ENCODE data around the gene H2BW1.
"Not testable (repeated sequence)": the region's sequence is repeated elsewhere in the genome, so short reads cannot be mapped to it uniquely, and the experiment has no call there.

Gene H2BW1, protein sequence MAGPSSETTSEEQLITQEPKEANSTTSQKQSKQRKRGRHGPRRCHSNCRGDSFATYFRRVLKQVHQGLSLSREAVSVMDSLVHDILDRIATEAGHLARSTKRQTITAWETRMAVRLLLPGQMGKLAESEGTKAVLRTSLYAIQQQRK

DNA sequence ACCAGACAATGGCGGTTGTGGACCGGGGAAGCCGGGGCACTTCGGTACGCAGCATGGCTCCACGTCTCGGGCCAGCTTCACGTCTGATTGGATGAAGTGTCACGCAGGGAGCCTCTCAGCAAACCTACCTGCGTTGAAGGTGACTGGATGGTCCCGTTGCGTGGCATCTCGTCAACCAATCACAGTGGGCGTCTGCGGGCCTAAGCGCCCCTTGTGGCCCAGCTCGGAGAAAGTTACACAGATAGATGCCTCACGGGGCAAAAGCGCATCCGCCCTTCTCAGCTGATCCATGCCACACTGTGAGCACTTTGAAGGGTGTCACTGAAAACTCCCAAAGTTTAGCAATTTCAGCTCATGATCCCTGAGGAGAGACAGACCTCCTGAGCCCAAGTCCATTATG, at the start of gene H2BW1:
Gene H2BW1 (minus strand): TSS at position 103 of the 400 bp plus-strand sequence. CDS start 132 bp downstream, outside the sequence.
- H3K27me3 Mint-ChIP-seq: peaks cover 3 to 14% of the 10 kb centered on the region in 2 donors
- ATAC-seq (replicated peaks) (no peak), DNase-seq (no peak)
- H3K4me3 Mint-ChIP-seq: no peak within 1 kb of the TSS
- H3K4me1 Mint-ChIP-seq: no peaks in the 10 kb centered on the region
- no peak within 1 kb of the TSS for H3K27ac Mint-ChIP-seq
- no peaks in the 10 kb centered on the region for H3K36me3 Mint-ChIP-seq
- H3K9me3 Mint-ChIP-seq: peaks cover 0 to 5% of the 10 kb centered on the region in 2 donors

DNA sequence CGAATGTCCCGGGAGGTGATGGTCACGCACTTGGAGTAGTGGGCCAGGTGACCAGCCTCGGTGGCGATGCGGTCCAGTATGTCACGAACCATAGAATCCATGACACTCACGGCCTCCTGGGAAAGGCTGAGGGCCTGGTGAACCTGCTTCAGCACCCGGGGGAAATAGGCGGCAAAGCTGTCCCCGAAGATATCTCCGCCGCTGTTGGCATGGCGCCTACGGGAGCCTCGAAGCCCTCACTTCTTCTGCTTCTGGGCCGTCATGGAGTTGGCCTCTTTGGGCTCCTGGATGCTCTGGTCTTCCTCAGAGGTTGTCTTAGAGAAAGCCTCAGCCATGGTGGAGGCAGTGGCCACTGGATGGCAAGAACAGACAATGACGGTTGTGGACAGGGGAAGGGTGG, 49.1 kb upstream of the H2BW1 start:
- H3K27me3 Mint-ChIP-seq; H3K9me3 Mint-ChIP-seq; H3K4me1 Mint-ChIP-seq; H3K4me3 Mint-ChIP-seq; H3K36me3 Mint-ChIP-seq; DNase-seq; H3K27ac Mint-ChIP-seq; ATAC-seq (replicated peaks): not testable (repeated sequence)

DNA sequence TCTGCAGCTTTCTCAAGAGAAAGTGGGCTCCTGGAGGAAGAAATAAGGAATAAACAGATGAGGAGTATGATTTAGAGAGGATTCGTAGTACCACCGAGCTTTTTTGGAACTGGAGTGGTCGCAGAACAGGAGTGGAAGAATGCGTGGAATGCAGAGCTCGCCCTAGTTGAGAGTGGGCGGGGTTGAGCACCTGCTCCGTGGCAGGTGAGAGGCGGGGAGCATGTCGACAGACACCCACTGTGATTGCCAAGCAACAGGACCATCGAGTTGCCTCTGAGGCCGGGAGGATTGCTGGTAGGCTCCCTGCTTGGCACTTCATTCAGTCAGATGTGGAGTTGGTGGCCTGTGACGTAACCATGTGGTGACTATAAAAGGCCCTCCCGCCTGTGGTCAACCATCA, 41.4 kb upstream of the H2BW1 start:
- not testable (repeated sequence) for ATAC-seq (replicated peaks); H3K27ac Mint-ChIP-seq; DNase-seq; H3K36me3 Mint-ChIP-seq; H3K4me1 Mint-ChIP-seq; H3K4me3 Mint-ChIP-seq; H3K9me3 Mint-ChIP-seq; H3K27me3 Mint-ChIP-seq

DNA sequence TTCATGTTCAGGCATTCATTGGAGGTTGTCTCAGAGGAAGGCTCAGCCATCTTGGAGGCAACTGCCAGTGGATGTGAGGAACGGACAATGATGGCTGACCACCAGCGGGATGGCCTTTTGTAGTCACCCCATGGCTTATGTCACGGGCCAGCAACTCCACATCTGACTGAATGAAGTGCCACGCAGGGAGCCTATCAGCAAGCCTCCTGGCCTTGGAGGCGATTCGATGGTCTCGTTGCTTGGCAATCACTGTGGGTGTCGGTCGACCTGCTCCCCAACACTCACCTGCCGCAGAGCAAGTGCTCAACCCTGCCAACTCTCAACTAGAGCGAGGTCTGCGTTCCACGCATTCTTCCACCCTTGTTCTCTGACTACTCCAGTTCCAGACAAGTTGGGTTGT, 33.7 kb upstream of the H2BW1 start:
- Mint-ChIP-seq H3K4me1 (peaks cover 0 to 1% of the 10 kb centered on the region in 2 donors), H3K36me3 (no peaks in the 10 kb centered on the region), H3K9me3 (no peaks in the 10 kb centered on the region), H3K27ac (no peak overlapping the region), H3K4me3 (no peak overlapping the region), H3K27me3 (peaks cover 6 to 15% of the 10 kb centered on the region in 2 donors)
- ATAC-seq (replicated peaks) (no peak), DNase-seq (no peak)

DNA sequence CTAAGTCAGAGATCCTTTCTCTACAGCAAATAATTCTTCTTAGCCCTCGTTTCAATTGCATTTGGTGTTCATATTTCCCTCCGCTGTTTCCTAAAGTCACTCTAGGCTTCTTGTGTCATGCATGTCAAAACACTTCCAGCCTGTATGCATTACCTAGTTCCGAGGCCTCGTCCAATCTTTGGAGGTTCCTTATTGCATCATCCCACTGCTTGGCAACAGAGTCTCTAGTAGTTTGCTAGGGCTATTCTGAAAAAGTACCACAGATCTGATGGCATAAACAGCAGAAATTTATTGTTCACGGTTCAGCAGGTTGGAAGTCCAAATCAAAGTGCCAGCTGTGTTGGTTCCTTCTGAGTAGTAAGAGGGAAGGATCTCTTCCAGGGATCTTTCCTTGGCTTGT, 32.1 kb upstream of the H2BW1 start:
- Mint-ChIP-seq H3K27ac (no peak overlapping the region), H3K4me3 (no peak overlapping the region), H3K9me3 (no peaks in the 10 kb centered on the region), H3K36me3 (no peaks in the 10 kb centered on the region), H3K27me3 (peaks cover 6 to 15% of the 10 kb centered on the region in 2 donors), H3K4me1 (peaks cover 0 to 1% of the 10 kb centered on the region in 2 donors)
- ATAC-seq (replicated peaks) (no peak), DNase-seq (no peak)

DNA sequence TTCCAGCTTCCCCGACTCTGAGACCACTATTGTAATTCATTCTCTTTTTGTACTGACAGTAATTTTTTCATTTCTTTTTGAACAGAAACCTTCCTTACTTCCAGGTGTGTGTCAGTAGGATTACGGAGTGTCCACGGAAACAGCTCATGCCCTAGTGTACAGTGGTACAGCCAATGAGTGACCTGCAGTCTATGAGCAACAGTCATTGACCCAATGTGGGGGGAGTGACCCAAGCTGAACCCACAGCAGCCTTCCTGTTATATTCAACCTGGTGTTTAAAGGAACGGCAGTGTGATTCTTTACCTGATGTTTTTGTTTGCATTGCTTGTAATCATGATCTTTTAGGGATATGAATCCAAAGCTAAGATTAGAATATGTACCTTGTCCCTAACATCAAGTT, 27.5 kb upstream of the H2BW1 start:
- no peak for ATAC-seq (replicated peaks)
- Mint-ChIP-seq H3K4me1 (no peaks in the 10 kb centered on the region), H3K4me3 (no peak overlapping the region), H3K27me3 (peaks cover 6 to 19% of the 10 kb centered on the region in 2 donors), H3K36me3 (no peaks in the 10 kb centered on the region), H3K27ac (no peak overlapping the region), H3K9me3 (no peaks in the 10 kb centered on the region)
- DNase-seq: no peak

DNA sequence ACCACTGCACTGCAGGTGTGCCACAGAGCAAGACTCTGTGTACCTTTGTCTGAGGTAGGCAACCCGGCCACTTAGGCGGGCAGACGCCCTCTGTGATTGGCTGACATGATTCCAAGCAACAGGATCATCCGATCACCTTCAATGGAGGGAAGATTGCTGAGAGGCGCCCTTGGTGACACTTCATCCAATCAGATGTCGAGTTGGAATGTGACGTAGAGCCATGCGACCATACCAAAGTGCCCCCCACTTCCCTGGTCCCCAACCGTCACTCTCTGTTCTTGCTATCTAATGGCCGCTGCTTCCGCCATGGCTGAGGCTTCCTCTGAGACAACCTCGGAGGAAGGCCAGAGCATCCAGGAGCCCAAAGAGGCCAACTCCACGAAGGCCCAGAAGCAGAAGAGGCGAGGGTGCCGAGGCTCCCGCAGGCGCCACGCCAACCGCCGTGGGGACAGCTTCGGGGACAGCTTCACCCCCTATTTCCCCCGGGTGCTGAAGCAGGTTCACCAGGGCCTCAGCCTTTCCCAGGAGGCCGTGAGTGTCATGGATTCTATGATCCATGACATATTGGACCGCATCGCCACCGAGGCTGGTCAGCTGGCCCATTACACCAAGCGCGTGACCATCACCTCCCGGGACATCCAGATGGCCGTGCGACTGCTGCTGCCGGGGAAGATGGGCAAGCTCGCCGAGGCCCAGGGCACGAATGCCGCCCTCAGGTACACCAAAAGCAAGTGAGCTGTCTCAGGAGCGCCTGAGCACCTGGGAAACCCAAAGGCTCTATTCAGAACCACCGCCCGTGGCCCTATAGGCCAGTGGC, 26.4 kb upstream of the H2BW1 start, which contains the start of gene H2BW2:
Gene H2BW2 (plus strand): TSS at position 268 of the 817 bp plus-strand sequence. CDS start 39 bp downstream, at position 307.
- Mint-ChIP-seq H3K27me3 (peaks cover 7 to 26% of the 10 kb centered on the region in 2 donors), H3K36me3 (no peaks in the 10 kb centered on the region), H3K9me3 (no peaks in the 10 kb centered on the region), H3K4me1 (no peaks in the 10 kb centered on the region), H3K4me3 (no peak within 1 kb of the TSS), H3K27ac (no peak within 1 kb of the TSS)
- no peak for ATAC-seq (replicated peaks)
- no peak for DNase-seq

DNA sequence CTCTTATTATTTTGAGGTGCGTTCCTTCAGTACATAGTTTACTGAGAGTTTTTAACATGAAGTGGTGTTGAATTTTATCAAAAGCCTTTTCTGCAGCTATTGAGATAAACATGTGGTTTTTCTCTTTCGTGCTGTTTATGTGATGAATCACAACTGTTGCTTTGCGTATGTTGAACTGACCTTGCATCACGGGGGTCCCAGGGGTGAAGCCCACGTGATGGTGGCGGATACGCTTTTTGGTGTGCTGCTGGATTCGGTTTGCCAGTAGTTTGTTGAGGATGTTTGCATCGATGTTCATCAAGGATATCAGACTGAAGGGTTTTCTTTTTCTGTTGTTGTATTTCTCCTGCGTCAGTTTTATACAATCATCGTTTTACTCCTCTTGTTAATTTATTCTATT, 4.6 kb upstream of the H2BW1 start:
- no peaks in the 10 kb centered on the region for H3K36me3 Mint-ChIP-seq
- DNase-seq (no peak), ATAC-seq (replicated peaks) (no peak)
- H3K9me3 Mint-ChIP-seq: no peaks in the 10 kb centered on the region
- H3K4me1 Mint-ChIP-seq: no peaks in the 10 kb centered on the region
- H3K27ac Mint-ChIP-seq: no peak overlapping the region
- peaks cover 0 to 21% of the 10 kb centered on the region in 2 donors for H3K27me3 Mint-ChIP-seq
- H3K4me3 Mint-ChIP-seq: no peak overlapping the region

DNA sequence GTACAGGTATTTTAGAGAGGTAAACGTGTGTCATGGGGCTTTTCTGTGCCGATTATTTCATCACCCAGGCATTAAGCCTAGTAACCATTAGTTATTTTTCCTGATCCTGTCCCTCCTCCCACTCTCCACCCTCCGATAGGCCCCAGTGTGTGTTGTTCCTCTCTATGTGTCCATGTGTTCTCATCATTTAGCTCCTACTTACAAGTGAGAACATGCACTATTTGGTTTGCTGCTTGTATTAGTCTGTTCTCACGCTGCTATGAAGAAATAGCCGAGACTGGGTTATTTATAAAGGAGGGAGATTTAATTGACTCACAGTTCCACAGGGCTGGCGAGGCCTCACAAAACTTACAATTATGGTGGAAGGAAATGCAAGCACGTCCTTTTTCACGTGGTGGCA, 2.1 kb upstream of the H2BW1 start:
- H3K9me3 Mint-ChIP-seq; H3K4me3 Mint-ChIP-seq; H3K27ac Mint-ChIP-seq; DNase-seq; H3K36me3 Mint-ChIP-seq; ATAC-seq (replicated peaks); H3K4me1 Mint-ChIP-seq: not testable (repeated sequence)
- H3K27me3 Mint-ChIP-seq: peaks cover 0 to 21% of the 10 kb centered on the region in 2 donors

DNA sequence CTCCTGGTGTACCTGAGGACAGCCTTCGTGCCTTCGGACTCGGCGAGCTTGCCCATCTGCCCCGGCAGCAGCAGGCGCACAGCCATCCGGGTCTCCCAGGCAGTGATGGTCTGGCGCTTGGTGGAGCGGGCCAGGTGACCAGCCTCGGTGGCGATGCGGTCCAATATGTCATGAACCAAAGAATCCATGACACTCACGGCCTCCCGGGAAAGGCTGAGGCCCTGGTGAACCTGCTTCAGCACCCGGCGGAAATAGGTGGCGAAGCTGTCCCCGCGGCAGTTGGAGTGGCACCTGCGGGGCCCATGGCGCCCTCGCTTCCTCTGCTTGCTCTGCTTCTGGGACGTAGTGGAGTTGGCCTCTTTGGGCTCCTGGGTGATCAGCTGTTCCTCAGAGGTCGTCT, 350 bp downstream of the H2BW1 start:
- H3K4me1 Mint-ChIP-seq: no peaks in the 10 kb centered on the region
- ATAC-seq (replicated peaks) (no peak), DNase-seq (no peak)
- H3K27me3 Mint-ChIP-seq: peaks cover 5 to 10% of the 10 kb centered on the region in 2 donors
- peaks cover 0 to 5% of the 10 kb centered on the region in 2 donors for H3K9me3 Mint-ChIP-seq
- H3K27ac Mint-ChIP-seq: no peak overlapping the region
- no peaks in the 10 kb centered on the region for H3K36me3 Mint-ChIP-seq
- H3K4me3 Mint-ChIP-seq: no peak overlapping the region

DNA sequence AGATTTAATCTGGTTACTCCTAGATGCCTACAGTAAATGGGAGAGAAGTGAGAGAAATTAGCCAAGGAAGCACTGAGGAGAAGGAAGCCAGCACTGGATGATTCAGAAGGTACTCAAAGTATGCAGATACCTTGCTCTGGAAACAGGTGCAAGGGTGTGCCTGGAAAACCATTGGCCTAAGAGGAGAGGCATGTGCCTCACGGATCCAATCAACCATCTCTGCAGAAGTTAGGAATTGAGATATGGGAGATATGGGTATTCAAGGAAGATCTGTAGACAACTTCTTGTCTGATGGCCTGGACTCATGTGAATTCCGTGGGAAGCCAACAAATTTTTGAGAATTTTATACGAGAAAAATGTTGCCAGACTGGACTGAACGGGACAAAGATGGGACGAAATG, 4.7 kb downstream of the H2BW1 start:
- Mint-ChIP-seq H3K9me3 (peaks cover 0 to 5% of the 10 kb centered on the region in 2 donors), H3K4me3 (no peak overlapping the region), H3K27ac (no peak overlapping the region), H3K36me3 (no peaks in the 10 kb centered on the region), H3K4me1 (no peaks in the 10 kb centered on the region), H3K27me3 (peaks cover 5 to 18% of the 10 kb centered on the region in 2 donors)
- DNase-seq (no peak), ATAC-seq (replicated peaks) (no peak)

DNA sequence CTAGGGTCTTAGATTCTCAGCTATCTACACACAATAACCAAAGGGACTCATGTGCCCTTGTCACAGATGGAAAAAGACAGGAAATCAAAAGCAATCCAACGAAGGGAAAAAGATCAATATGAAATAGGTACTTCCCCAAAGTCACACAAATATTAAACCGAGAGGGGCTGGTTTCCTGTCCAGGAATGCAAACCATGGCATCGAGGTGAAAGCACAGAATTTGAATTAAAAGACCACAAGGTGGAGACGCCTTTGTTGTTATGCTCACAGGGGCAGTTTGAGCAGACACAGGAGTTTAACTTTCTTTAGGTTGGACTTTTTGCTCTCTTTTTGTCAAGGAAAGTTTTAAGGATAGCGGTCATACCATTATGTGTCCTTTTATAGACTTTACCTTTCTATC, 14.3 kb downstream of the H2BW1 start:
- Mint-ChIP-seq H3K27me3 (peaks cover 0 to 14% of the 10 kb centered on the region in 2 donors), H3K4me3 (no peak overlapping the region), H3K27ac (no peak overlapping the region), H3K9me3 (no peaks in the 10 kb centered on the region), H3K36me3 (no peaks in the 10 kb centered on the region), H3K4me1 (no peaks in the 10 kb centered on the region)
- no peak for DNase-seq
- ATAC-seq (replicated peaks): no peak

DNA sequence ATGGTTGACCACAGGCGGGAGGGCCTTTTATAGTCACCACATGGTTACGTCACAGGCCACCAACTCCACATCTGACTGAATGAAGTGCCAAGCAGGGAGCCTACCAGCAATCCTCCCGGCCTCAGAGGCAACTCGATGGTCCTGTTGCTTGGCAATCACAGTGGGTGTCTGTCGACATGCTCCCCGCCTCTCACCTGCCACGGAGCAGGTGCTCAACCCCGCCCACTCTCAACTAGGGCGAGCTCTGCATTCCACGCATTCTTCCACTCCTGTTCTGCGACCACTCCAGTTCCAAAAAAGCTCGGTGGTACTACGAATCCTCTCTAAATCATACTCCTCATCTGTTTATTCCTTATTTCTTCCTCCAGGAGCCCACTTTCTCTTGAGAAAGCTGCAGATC, 30.0 kb downstream of the H2BW1 start:
- H3K9me3 Mint-ChIP-seq; H3K27ac Mint-ChIP-seq; H3K4me3 Mint-ChIP-seq; DNase-seq; ATAC-seq (replicated peaks); H3K4me1 Mint-ChIP-seq; H3K36me3 Mint-ChIP-seq; H3K27me3 Mint-ChIP-seq: not testable (repeated sequence)

DNA sequence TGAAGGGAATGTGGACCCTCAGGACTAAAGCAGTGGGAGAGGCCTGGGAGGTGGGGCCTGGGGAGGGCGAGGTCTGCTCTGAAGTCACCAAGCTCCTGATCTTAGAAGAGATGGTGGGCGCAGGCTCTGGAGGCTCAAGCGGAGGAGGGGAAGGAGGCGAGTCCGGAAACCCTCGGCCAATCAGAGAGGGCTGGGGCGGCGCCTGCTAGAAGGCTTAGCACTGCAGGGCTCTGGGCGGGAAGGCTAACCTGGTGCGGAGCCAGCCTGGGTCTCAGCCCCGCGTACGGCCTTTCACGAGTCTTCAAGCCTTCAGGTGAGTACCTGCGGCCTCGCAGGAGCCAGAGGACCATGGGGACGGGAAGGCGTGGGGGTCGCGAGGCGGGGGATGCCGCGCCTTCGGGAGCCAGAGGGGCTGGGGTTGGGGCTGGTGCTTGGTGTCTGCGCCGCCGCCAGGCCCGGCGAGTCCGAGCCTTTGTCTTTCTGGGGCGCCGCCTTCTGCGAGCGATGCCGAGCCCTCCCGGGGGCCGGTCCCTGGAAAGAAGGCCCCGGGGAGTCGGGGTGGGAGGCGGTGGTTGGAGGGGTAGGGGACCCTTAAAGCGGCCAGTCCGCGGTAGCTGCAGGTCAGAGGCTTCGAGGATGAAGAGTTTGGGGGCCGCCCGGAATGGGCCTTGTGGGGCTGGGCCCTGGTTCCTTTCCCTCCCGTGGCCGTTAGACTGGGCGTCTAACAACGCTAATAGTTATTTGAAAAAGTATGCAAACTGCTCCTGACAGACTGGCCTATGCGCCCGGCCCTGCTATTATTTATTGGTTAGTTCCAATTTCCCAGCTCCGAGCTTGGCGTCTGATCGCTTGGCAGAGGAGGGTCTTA, 50.9 kb downstream of the H2BW1 start, which contains the start of gene TMSB15B:
Gene TMSB15B (plus strand): TSS at position 217 of the 868 bp plus-strand sequence.
- not testable (repeated sequence) for DNase-seq, H3K27me3 Mint-ChIP-seq, H3K36me3 Mint-ChIP-seq, H3K4me3 Mint-ChIP-seq, H3K27ac Mint-ChIP-seq, H3K4me1 Mint-ChIP-seq, H3K9me3 Mint-ChIP-seq
- peak; percentile 99 for ATAC-seq (replicated peaks)

All from stimulated activated naive B cell treated with anti-CD40 and anti-IgM and Interleukin-4, amounts not matched to agents 10 μg/mL and 1 μg/mL and 100 μg/mL, for 72 hours (primary cell).